Measurements from ENCODE around the gene MPO. TPM values are rescaled to one million over a fixed set of nuclear protein-coding genes. Genes with fewer than 3 reads are reported as not detected.

The MPO gene
- total RNA-seq, 1 experiment from 2014 or later: not detected

DNA sequence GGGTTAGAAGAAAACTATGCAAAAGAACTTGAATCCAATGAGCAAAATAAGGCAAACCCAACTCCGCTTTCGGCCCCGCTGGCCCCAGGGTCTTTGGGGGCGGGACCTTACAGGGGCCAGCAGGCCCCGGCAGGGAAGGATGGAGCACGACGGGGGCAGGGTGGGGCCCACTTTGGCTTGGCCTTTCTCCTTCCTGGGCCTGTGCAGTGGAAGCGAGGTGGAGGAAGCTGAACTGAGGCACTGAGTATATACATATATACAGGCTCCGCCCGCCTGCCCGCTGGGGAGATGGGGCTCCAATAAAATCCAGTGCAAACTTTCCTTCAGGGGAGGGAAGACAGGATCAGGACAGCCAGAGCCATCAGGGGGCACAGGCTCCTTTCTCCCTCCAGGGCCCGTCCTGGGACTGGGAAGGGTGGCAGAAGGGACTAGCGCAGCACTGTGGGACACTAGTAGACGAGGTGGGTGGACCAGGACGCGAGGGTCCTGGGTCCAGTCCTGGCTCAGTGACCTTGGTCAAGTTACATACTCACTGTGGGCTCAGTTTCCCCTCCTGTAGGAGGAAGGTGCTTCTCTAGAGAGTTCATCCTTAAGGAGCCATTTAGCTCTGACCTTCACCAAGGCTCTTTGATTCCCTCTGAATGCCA lies 20.9 kb upstream of the MPO start:
- no peak overlapping the region for H2AFZ ChIP-seq (ENCODE audit: low read depth, low read length, poor library complexity, severe bottlenecking)
- no peaks in the 10 kb centered on the region for H3K27me3 ChIP-seq (ENCODE audit: insufficient read depth, low read length)
- no peak overlapping the region for H3K27ac ChIP-seq (ENCODE audit: low read depth, low read length)
- H3K9ac ChIP-seq (ENCODE audit: low read length): no peak overlapping the region
- peaks cover 0 to 9% of the 10 kb centered on the region in 2 experiments; a peak in 2 of 4 replicates for H3K4me1 ChIP-seq (ENCODE audit: control insufficient read depth in 1 of 2, insufficient read depth in 2 of 2, low read length in 2 of 2)
- TF ChIP-seq ELF1 (IDR thresholded peaks at IDR 0.05; ENCODE audit: borderline replicate concordance, low read depth) (no peak), YY1 (IDR thresholded peaks at IDR 0.05; ENCODE audit: extremely low read depth, insufficient replicate concordance, low read depth, low read length) (no peak), SP1 (IDR thresholded peaks at IDR 0.05; ENCODE audit: low read depth) (no peak), ZNF274 (IDR thresholded peaks at IDR 0.05; ENCODE audit: low read depth, low read length) (no peak), POLR2AphosphoS5 (IDR thresholded peaks at IDR 0.05; ENCODE audit: low read depth, low read length) (no peak), ZFX (IDR thresholded peaks at IDR 0.05) (no peak), FOSL1 (IDR thresholded peaks at IDR 0.05; ENCODE audit: low read depth) (no peak), SRF (IDR thresholded peaks at IDR 0.05; ENCODE audit: low read depth) (no peak), SIN3A (IDR thresholded peaks at IDR 0.05; ENCODE audit: low read depth) (no peak), EZH2 (IDR thresholded peaks at IDR 0.05) (no peak), POLR2A (IDR thresholded peaks at IDR 0.05; ENCODE audit: borderline replicate concordance, extremely low read depth, insufficient read depth, insufficient read length) (no peak), CBX3 (IDR thresholded peaks at IDR 0.05; ENCODE audit: low read depth) (no peak), EZH2phosphoT487 (IDR thresholded peaks at IDR 0.05; ENCODE audit: borderline replicate concordance) (no peak), MAX (IDR thresholded peaks at IDR 0.05) (no peak), JUND (IDR thresholded peaks at IDR 0.05) (no peak)
- intact Hi-C loops (cut with micrococcal nuclease): no loop called here
- H3K9me2 ChIP-seq (ENCODE audit: insufficient read depth): no peaks in the 10 kb centered on the region
- H4K20me1 ChIP-seq (ENCODE audit: insufficient read depth): no peaks in the 10 kb centered on the region
- no peak for DNase-seq (ENCODE audit: low read depth, low spot score)
- RAD21 ChIA-PET (ENCODE audit: low non-redundant PET in 1 of 2, low total read pairs in 2 of 2, uncharacterized antibody in 2 of 2, unreplicated experiment in 2 of 2): no interaction called here
- ATAC-seq: no peak
- no peak overlapping the region for H3K4me3 ChIP-seq (replicated peaks in 1 of 2; ENCODE audit: low read depth in 1 of 2, low read length in 2 of 2)
- no peaks in the 10 kb centered on the region for H3K79me2 ChIP-seq (ENCODE audit: insufficient read depth, low read length)
- POLR2A ChIA-PET: no interaction called here
- BruUV-seq (replicated peaks): no TSS peak
- H3K36me3 ChIP-seq (ENCODE audit: control insufficient read depth in 1 of 2, insufficient read depth in 2 of 2, low read length in 2 of 2): no peaks in the 10 kb centered on the region
- H3K4me2 ChIP-seq (ENCODE audit: low read length): no peak overlapping the region
- no peaks in the 10 kb centered on the region for H3K9me3 ChIP-seq (ENCODE audit: control insufficient read depth in 1 of 2, insufficient read depth in 1 of 2, low read depth in 1 of 2, low read length in 2 of 2)
- CTCF ChIA-PET: no interaction called here
